ENCODE results near the gene PMAIP1.

DNA sequence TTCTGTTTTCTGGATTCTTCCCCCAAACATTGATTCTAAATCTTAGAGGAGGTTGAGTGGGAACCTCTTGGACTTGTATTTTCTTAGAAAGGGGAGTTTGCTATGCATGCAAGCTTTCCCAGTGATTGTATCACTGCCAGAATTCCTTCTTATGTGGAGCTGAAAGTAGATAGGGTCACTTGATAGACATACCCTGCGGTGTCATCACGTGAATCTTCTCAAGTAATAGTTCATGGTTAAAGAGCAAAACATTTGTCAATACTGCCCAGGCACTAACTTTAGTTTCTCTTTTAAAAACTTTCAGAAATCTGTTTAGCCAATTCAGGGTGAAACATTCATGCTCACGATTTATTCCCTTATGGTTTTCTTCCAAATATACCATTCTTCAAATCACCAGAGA lies 6.4 kb downstream of the PMAIP1 start:
- TF ChIP-seq, protein P1, sequence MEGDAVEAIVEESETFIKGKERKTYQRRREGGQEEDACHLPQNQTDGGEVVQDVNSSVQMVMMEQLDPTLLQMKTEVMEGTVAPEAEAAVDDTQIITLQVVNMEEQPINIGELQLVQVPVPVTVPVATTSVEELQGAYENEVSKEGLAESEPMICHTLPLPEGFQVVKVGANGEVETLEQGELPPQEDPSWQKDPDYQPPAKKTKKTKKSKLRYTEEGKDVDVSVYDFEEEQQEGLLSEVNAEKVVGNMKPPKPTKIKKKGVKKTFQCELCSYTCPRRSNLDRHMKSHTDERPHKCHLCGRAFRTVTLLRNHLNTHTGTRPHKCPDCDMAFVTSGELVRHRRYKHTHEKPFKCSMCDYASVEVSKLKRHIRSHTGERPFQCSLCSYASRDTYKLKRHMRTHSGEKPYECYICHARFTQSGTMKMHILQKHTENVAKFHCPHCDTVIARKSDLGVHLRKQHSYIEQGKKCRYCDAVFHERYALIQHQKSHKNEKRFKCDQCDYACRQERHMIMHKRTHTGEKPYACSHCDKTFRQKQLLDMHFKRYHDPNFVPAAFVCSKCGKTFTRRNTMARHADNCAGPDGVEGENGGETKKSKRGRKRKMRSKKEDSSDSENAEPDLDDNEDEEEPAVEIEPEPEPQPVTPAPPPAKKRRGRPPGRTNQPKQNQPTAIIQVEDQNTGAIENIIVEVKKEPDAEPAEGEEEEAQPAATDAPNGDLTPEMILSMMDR (IDR thresholded peaks at IDR 0.05) = no peak
- no peak for TF ChIP-seq POLR2A (IDR thresholded peaks at IDR 0.05)

Data from esophagus squamous epithelium (tissue), 4 donors.